ENCODE data around the gene DCTN4. TPM values are rescaled to one million over a fixed set of nuclear protein-coding genes. Genes with fewer than 3 reads are reported as not detected.

DCTN4 gene
- total and polyA plus RNA-seq, 9 of the 15 experiments (the other 6 are each of a cell fraction or from before 2014, with no cell fraction given): 20.4 to 64.9 (median 49.9) TPM

GRCh38 chr5:150700246-150700593 is 58.6 kb downstream of the DCTN4 start:
- FAIRE-seq (peak; percentile 48), ATAC-seq (peak; percentile 1; the same call in 1 of the 3 replicates)

More at GRCh38 chr5:150700246-150700593, 58.6 kb downstream of the DCTN4 start:
- in situ Hi-C loops (cut with MboI) (no loop called here), intact Hi-C loops (cut with micrococcal nuclease) (loop anchor here (2.0 to 5.0 kb wide), 2 partner anchors 57 to 79 kb away; partner anchors contain the start of genes DCTN4 and SMIM3)
- peak overlapping the region; percentile 90 for H3K27ac ChIP-seq (ENCODE audit: extremely low read depth, low read depth, low read length)
- H3K9me1 ChIP-seq (ENCODE audit: control insufficient read depth, insufficient read depth, low read length): no peaks in the 10 kb centered on the region
- H3K27me3 ChIP-seq (ENCODE audit: control insufficient read depth in 2 of 2, insufficient read depth in 2 of 2, low read length in 2 of 2): no peaks in the 10 kb centered on the region
- peaks cover 45% of the 10 kb centered on the region for H3K36me3 ChIP-seq (ENCODE audit: control insufficient read depth, insufficient read depth, low read length)
- peaks cover 24% of the 10 kb centered on the region for H3K79me2 ChIP-seq (ENCODE audit: control insufficient read depth, insufficient read depth, low read length)
- ChIA-PET CTCF (ENCODE audit: low intra/inter-chr PET ratio) (interaction anchor here (1.2 to 2.0 kb wide), 2 partner anchors 147 to 303 kb away, joined by 3 to 6 read pairs; no protein-coding TSS in a partner anchor), POLR2A (interaction anchor here (0.6 to 2.2 kb wide), 10 partner anchors 9 to 124 kb away, joined by 3 to 18 read pairs (median 4); no protein-coding TSS in a partner anchor)
- H2AFZ ChIP-seq (ENCODE audit: low read depth, low read length): peak overlapping the region; percentile 97
- H3K4me2 ChIP-seq (ENCODE audit: insufficient read depth, low read length): peak overlapping the region; percentile 91
- no peaks in the 10 kb centered on the region for H4K20me1 ChIP-seq (replicated peaks; ENCODE audit: control insufficient read depth, insufficient read depth, low read length)
- TF ChIP-seq CEBPG (CRISPR knock-in tag; IDR thresholded peaks at IDR 0.05): no peak
- no peak for TF ChIP-seq CEBPG (tag; conservative IDR thresholded peaks at IDR 0.05 in 1 of 2, IDR thresholded peaks at IDR 0.05 in 1 of 2)
- TF ChIP-seq MAFF (IDR thresholded peaks at IDR 0.05; ENCODE audit: low read length): no peak
- TF ChIP-seq AFF4 (CRISPR knock-in tag; IDR thresholded peaks at IDR 0.05): 0 out of 2 replicates have a peak, but pooled peaks have one; percentile 38
- TF ChIP-seq KAT7 (CRISPR knock-in tag; IDR thresholded peaks at IDR 0.05; ENCODE audit: borderline replicate concordance): 0 out of 2 replicates have a peak, but pooled peaks have one; percentile 9
- TF ChIP-seq EGR1 (conservative IDR thresholded peaks at IDR 0.05): peak; percentile 58
- TF ChIP-seq E2F8 (IDR thresholded peaks at IDR 0.05; ENCODE audit: low read depth, partially characterized antibody): no peak
- BruUV-seq (replicated peaks): no TSS peak
- peaks cover 0 to 20% of the 10 kb centered on the region in 2 experiments; a peak in 3 of 5 replicates for H3K4me1 ChIP-seq (replicated peaks in 1 of 2; ENCODE audit: control insufficient read depth in 2 of 2, insufficient read depth in 2 of 2, low read length in 2 of 2)
- 1% methylated on average over 14 of the region's 15 CpGs for WGBS (ENCODE audit: insufficient coverage, low coverage, missing lambda C conversion rate)
- no peak for DNase-seq (ENCODE audit: extremely low read depth in 1 of 4, low spot score in 3 of 4)
- H3K9ac ChIP-seq (ENCODE audit: insufficient read depth in 1 of 2, low read depth in 2 of 2, low read length in 2 of 2): peak overlapping the region; percentile 93 to 98
- H3K4me3 ChIP-seq: peak overlapping the region; percentile 87
- no peaks in the 10 kb centered on the region for H3K9me3 ChIP-seq (replicated peaks; ENCODE audit: control insufficient read depth, insufficient read depth, low read depth, low read length)
